Measurements from ENCODE around the gene XRCC3. TPM values are rescaled to one million over a fixed set of nuclear protein-coding genes. Genes with fewer than 3 reads are reported as not detected.
A peak's percentile ranks its signal among the peaks of the same experiment; 100 is the strongest.

The XRCC3 gene
- total RNA-seq, 1 experiment from 2014 or later = 46.7 TPM

DNA sequence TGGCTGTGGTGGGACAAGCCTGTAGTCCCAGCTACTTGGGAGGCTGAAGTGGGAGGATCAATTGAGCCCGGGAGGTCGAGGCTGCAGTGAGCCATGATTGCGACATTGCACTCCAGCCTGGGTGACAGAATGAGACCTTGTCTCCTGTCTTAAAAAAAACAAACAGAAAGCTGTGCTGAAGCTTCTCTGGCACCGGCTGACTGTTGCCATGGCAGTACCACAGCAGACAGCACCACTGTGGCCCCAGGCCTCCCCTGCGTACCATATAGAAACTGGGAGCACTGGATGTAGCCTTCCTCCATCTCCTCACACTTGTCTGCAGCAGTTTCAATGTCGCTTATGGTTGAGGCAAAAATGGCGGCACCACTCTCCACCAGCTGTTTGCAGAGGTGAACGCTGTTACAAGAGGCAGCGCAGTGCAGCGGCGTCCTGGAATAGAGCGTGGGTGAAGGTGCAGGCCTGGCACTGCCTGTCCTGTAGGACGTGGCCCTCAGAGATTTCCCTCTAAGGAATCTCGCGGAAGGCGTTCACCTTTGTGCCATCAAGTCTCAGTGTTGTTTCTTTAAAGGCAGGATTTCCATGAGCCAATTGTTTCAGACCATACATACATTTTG, 22.3 kb upstream of the XRCC3 start:
- ChIA-PET CTCF (interaction anchor here (0.7 kb wide), 1 partner anchor 9 kb away, joined by 3 read pairs; no protein-coding TSS in a partner anchor), POLR2A (no interaction called here)
- no peaks in the 10 kb centered on the region for H3K9me3 Mint-ChIP-seq
- no peak for TF ChIP-seq ZNF263 (CRISPR knock-in tag; IDR thresholded peaks at IDR 0.05; ENCODE audit: low read depth)
- TF ChIP-seq, protein P1, sequence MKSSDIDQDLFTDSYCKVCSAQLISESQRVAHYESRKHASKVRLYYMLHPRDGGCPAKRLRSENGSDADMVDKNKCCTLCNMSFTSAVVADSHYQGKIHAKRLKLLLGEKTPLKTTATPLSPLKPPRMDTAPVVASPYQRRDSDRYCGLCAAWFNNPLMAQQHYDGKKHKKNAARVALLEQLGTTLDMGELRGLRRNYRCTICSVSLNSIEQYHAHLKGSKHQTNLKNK (CRISPR knock-in tag; IDR thresholded peaks at IDR 0.05) = no peak
- TF ChIP-seq, protein P2, sequence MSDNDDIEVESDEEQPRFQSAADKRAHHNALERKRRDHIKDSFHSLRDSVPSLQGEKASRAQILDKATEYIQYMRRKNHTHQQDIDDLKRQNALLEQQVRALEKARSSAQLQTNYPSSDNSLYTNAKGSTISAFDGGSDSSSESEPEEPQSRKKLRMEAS (CRISPR knock-in tag; IDR thresholded peaks at IDR 0.05) = no peak
- TF ChIP-seq JAZF1 (CRISPR knock-in tag; IDR thresholded peaks at IDR 0.05) = no peak
- TF ChIP-seq PRRX2 (CRISPR knock-in tag; IDR thresholded peaks at IDR 0.05) = no peak
- TF ChIP-seq, protein P3, sequence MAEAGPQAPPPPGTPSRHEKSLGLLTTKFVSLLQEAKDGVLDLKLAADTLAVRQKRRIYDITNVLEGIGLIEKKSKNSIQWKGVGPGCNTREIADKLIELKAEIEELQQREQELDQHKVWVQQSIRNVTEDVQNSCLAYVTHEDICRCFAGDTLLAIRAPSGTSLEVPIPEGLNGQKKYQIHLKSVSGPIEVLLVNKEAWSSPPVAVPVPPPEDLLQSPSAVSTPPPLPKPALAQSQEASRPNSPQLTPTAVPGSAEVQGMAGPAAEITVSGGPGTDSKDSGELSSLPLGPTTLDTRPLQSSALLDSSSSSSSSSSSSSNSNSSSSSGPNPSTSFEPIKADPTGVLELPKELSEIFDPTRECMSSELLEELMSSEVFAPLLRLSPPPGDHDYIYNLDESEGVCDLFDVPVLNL (CRISPR knock-in tag; IDR thresholded peaks at IDR 0.05; ENCODE audit: borderline replicate concordance, low read depth) = no peak
- TF ChIP-seq ZNF317 (CRISPR knock-in tag; IDR thresholded peaks at IDR 0.05; ENCODE audit: borderline replicate concordance, low read depth) = no peak
- no peak for TF ChIP-seq NFE2L1 (CRISPR knock-in tag; IDR thresholded peaks at IDR 0.05)
- H3K27me3 Mint-ChIP-seq (ENCODE audit: low read depth) = no peaks in the 10 kb centered on the region
- peaks cover 17% of the 10 kb centered on the region for H3K36me3 Mint-ChIP-seq
- ATAC-seq (no peak), DNase-seq (ENCODE audit: low spot score) (no peak)
- no peak overlapping the region for H3K4me3 Mint-ChIP-seq
- peak overlapping the region; percentile 37; the same call in 1 of the 2 replicates for H3K27ac Mint-ChIP-seq
- H3K4me1 Mint-ChIP-seq = peaks cover 5% of the 10 kb centered on the region

DNA sequence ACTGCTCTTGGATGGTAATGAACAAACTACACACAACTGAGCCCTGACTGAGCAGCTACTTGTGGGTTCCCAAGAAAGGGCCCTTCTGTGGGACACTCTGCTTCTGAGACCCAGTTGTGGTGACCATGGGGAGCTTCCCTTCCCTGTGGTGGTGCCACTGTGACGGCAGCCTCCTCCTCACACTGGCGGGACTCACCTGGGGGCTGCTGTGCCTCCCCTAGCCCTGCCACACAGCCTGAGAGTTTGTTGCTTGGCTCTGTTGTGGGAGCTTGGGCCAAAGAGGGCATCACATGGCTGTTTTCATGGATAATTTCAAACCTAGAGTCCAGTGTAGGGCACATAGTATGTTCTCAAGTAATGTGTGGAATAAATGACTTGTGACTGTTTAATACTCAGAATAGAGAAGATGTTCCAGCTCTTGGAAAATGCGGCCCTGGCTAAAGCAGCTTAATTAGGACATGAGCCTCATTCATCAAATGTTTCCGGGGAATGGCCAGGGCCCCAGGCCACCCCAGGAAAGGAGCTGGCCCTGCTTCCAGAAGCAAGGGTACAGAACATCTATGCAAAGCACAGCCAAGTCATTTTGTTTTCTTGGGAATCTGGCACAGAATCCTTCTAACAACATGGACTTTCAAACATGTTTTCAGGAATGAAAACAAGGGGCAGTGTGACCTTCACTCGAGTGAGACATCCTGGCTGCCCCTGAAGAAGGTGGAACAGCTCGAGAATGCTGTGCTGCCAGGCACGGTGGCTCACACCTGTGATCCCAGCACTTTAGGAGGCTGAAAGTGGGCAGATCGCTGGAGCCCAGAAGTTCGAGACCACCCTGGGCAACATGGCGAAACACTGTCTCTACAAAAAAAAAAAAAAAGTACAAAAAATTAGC, 21.5 kb upstream of the XRCC3 start:
- Mint-ChIP-seq H3K9me3 (no peaks in the 10 kb centered on the region), H3K27ac (no peak overlapping the region; the same call in 1 of the 2 replicates), H3K4me1 (peaks cover 4% of the 10 kb centered on the region), H3K27me3 (ENCODE audit: low read depth) (no peaks in the 10 kb centered on the region), H3K36me3 (peaks cover 17% of the 10 kb centered on the region), H3K4me3 (no peak overlapping the region)
- TF ChIP-seq NR1H2 (CRISPR knock-in tag; IDR thresholded peaks at IDR 0.05) (no peak), RELA (CRISPR knock-in tag; IDR thresholded peaks at IDR 0.05; ENCODE audit: borderline replicate concordance) (no peak), CREB1 (CRISPR knock-in tag; IDR thresholded peaks at IDR 0.05) (no peak), CBFB (CRISPR knock-in tag; IDR thresholded peaks at IDR 0.05; ENCODE audit: low read depth) (no peak), JUN (CRISPR knock-in tag; IDR thresholded peaks at IDR 0.05) (no peak), FOXP1 (CRISPR knock-in tag; IDR thresholded peaks at IDR 0.05; ENCODE audit: borderline replicate concordance) (no peak), ZNF416 (CRISPR knock-in tag; IDR thresholded peaks at IDR 0.05) (no peak), SMAD4 (CRISPR knock-in tag; IDR thresholded peaks at IDR 0.05) (no peak), NFATC4 (CRISPR knock-in tag; IDR thresholded peaks at IDR 0.05) (no peak)
- TF ChIP-seq, protein P4, sequence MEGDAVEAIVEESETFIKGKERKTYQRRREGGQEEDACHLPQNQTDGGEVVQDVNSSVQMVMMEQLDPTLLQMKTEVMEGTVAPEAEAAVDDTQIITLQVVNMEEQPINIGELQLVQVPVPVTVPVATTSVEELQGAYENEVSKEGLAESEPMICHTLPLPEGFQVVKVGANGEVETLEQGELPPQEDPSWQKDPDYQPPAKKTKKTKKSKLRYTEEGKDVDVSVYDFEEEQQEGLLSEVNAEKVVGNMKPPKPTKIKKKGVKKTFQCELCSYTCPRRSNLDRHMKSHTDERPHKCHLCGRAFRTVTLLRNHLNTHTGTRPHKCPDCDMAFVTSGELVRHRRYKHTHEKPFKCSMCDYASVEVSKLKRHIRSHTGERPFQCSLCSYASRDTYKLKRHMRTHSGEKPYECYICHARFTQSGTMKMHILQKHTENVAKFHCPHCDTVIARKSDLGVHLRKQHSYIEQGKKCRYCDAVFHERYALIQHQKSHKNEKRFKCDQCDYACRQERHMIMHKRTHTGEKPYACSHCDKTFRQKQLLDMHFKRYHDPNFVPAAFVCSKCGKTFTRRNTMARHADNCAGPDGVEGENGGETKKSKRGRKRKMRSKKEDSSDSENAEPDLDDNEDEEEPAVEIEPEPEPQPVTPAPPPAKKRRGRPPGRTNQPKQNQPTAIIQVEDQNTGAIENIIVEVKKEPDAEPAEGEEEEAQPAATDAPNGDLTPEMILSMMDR (IDR thresholded peaks at IDR 0.05) = no peak
- TF ChIP-seq, protein P5, sequence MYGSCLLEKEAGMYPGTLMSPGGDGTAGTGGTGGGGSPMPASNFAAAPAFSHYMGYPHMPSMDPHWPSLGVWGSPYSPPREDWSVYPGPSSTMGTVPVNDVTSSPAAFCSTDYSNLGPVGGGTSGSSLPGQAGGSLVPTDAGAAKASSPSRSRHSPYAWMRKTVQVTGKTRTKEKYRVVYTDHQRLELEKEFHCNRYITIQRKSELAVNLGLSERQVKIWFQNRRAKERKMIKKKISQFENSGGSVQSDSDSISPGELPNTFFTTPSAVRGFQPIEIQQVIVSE (CRISPR knock-in tag; IDR thresholded peaks at IDR 0.05; ENCODE audit: borderline replicate concordance) = no peak
- TF ChIP-seq, protein P6, sequence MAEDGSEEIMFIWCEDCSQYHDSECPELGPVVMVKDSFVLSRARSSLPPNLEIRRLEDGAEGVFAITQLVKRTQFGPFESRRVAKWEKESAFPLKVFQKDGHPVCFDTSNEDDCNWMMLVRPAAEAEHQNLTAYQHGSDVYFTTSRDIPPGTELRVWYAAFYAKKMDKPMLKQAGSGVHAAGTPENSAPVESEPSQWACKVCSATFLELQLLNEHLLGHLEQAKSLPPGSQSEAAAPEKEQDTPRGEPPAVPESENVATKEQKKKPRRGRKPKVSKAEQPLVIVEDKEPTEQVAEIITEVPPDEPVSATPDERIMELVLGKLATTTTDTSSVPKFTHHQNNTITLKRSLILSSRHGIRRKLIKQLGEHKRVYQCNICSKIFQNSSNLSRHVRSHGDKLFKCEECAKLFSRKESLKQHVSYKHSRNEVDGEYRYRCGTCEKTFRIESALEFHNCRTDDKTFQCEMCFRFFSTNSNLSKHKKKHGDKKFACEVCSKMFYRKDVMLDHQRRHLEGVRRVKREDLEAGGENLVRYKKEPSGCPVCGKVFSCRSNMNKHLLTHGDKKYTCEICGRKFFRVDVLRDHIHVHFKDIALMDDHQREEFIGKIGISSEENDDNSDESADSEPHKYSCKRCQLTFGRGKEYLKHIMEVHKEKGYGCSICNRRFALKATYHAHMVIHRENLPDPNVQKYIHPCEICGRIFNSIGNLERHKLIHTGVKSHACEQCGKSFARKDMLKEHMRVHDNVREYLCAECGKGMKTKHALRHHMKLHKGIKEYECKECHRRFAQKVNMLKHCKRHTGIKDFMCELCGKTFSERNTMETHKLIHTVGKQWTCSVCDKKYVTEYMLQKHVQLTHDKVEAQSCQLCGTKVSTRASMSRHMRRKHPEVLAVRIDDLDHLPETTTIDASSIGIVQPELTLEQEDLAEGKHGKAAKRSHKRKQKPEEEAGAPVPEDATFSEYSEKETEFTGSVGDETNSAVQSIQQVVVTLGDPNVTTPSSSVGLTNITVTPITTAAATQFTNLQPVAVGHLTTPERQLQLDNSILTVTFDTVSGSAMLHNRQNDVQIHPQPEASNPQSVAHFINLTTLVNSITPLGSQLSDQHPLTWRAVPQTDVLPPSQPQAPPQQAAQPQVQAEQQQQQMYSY (CRISPR knock-in tag; IDR thresholded peaks at IDR 0.05) = no peak
- POLR2A ChIA-PET = no interaction called here
- ATAC-seq (no peak), DNase-seq (ENCODE audit: low spot score) (no peak)
- CTCF ChIA-PET = interaction anchor here (0.7 to 1.9 kb wide), 4 partner anchors 8 to 164 kb away, joined by 3 to 6 read pairs (median 4); no protein-coding TSS in a partner anchor

All from WTC11 (cell line).